DMS79 treated with DMSO at 0.1 percent for 48 hours (cell line): ENCODE results near the gene RSL1D1.
"Not testable (repeated sequence)": the region's sequence is repeated elsewhere in the genome, so short reads cannot be mapped to it uniquely, and the experiment has no call there.

ENCODE experiments used
- DNase-seq: peaks from one replicate; lab custom pipeline; 2025; lab: John Stamatoyannopoulos, UW

The RSL1D1 gene

GRCh38 chr16:11797166-11797956 lies 54.0 kb downstream of the RSL1D1 start, which contains the start of gene ZC3H7A:
ZC3H7A (minus strand) TSS chr16:11797258; CDS start chr16:11782354, 14,904 bp downstream.
- DNase-seq = peak; percentile 91

GRCh38 chr16:11796227-11797165 lies 54.8 kb downstream of the RSL1D1 start:
- no peak for DNase-seq

GRCh38 chr16:11795887-11796226 lies 55.5 kb downstream of the RSL1D1 start:
- no peak for DNase-seq

GRCh38 chr16:11794996-11795886 lies 56.1 kb downstream of the RSL1D1 start:
- no peak for DNase-seq

- no peak for DNase-seq
These were observed 56.9 kb downstream of the RSL1D1 start for GRCh38 chr16:11794447-11794846.

GRCh38 chr16:11793840-11794239 lies 57.5 kb downstream of the RSL1D1 start:
- peak; percentile 33 for DNase-seq

GRCh38 chr16:11792410-11793241 lies 58.7 kb downstream of the RSL1D1 start:
- DNase-seq = peak; percentile 90

- DNase-seq = peak; percentile 84
These were observed 60.1 kb downstream of the RSL1D1 start for GRCh38 chr16:11791144-11791828.

GRCh38 chr16:11788914-11789313 lies 62.4 kb downstream of the RSL1D1 start:
- no peak for DNase-seq

- DNase-seq = not testable (repeated sequence)
These were observed 66.3 kb downstream of the RSL1D1 start for GRCh38 chr16:11784980-11785599.

GRCh38 chr16:11784381-11784780 lies 67.0 kb downstream of the RSL1D1 start:
- not testable (repeated sequence) for DNase-seq

- no peak for DNase-seq
These were observed 67.3 kb downstream of the RSL1D1 start for GRCh38 chr16:11784038-11784369.
